K562 (cell line): Measurements from ENCODE around the gene COL28A1.

ENCODE experiments used
- CREM ChIP-seq: IDR thresholded peaks from 2 replicates; pipeline ENCODE4 v1.6.1; 2014; ENCODE audit warnings: antibody characterized with exemption, low read depth
- CTCF ChIP-seq, 3 experiments: IDR thresholded peaks in 2 of 3; conservative IDR thresholded peaks in 1 of 3; 2 replicates each; pipeline ENCODE4 v1.5.1; 2011 to 2012; ENCODE audit warnings: low read length in 3 of 3, mild to moderate bottlenecking in 3 of 3, control low read depth in 2 of 3, improper control_type of control experiment in 1 of 3, inconsistent platforms in 1 of 3, low read depth in 1 of 3, mixed read lengths in 1 of 3, moderate library complexity in 1 of 3; ENCODE audit not compliant: insufficient read depth in 2 of 3
- E2F5 ChIP-seq: sonication (generic); formaldehyde crosslinking; IDR thresholded peaks from 2 replicates; pipeline ENCODE4 v1.8.0; 2022; ENCODE audit warnings: mild to moderate bottlenecking, missing genetic modification reagents
- REST ChIP-seq, 2 experiments: fragments of 450-650 bp; formaldehyde crosslinking in 1 of 2; IDR thresholded peaks; 2 replicates each; pipeline versions ENCODE4 v1.4.0 to v1.6.1; 2014 to 2020; ENCODE audit warnings: mild to moderate bottlenecking in 2 of 2, borderline replicate concordance in 1 of 2, low read depth in 1 of 2
- SRF ChIP-seq, 2 experiments: fragments of 250-450, 450-650 bp in 1 of 2; sonication (Bioruptor Pico) in 1 of 2; sonication (generic) in 1 of 2; formaldehyde crosslinking; IDR thresholded peaks; 2 replicates each; pipeline versions ENCODE4 v1.5.0 to v1.5.1; 2020 to 2022; ENCODE audit warnings: mild to moderate bottlenecking in 1 of 2, missing genetic modification reagents in 1 of 2
- ZBTB5 ChIP-seq: fragments of 450-650 bp; IDR thresholded peaks from 2 replicates; pipeline ENCODE4 v1.6.1; 2017; ENCODE audit warnings: antibody characterized with exemption
- ZNF140 ChIP-seq: fragments of 250-450 bp; sonication (Bioruptor Pico); IDR thresholded peaks from 2 replicates; pipeline ENCODE4 v1.8.0; 2021; ENCODE audit warnings: moderate library complexity, mild to moderate bottlenecking, inconsistent platforms
- ZNF280B ChIP-seq: fragments of 250-450 bp; sonication (Bioruptor Pico); IDR thresholded peaks from 2 replicates; pipeline ENCODE4 v1.5.1; 2021; ENCODE audit warnings: mild to moderate bottlenecking
- ZNF282 ChIP-seq: sonication (generic); formaldehyde crosslinking; IDR thresholded peaks from 2 replicates; pipeline ENCODE4 v1.8.1; 2023; ENCODE audit warnings: missing genetic modification reagents
- ZNF384 ChIP-seq: IDR thresholded peaks from 2 replicates; pipeline ENCODE4 v1.6.1; 2012; ENCODE audit warnings: low read depth, low read length, improper control_type of control experiment
- ZNF696 ChIP-seq: fragments of 250-450 bp; sonication (Bioruptor Pico); conservative IDR thresholded peaks from 2 replicates; pipeline ENCODE4 v1.4.0; 2020; ENCODE audit warnings: mild to moderate bottlenecking, moderate library complexity
- ZNF699 ChIP-seq: fragments of 250-450 bp; sonication (Bioruptor Pico); IDR thresholded peaks from 2 replicates; pipeline ENCODE4 v1.8.0; 2021; ENCODE audit warnings: mild to moderate bottlenecking, moderate library complexity; ENCODE audit not compliant: insufficient replicate concordance

GRCh38 chr7:7568553-7568952, 32.9 kb upstream of the COL28A1 start:
- no peak for TF ChIP-seq ZNF384
- no peak for TF ChIP-seq CTCF (IDR thresholded peaks at IDR 0.05 in 2 of 3, conservative IDR thresholded peaks at IDR 0.05 in 1 of 3; ENCODE audit: insufficient read depth in 2 of 3, low read depth in 1 of 3, low read length in 3 of 3)
- TF ChIP-seq ZNF280B (CRISPR knock-in tag), result no peak
- no peak for TF ChIP-seq ZBTB5
- no peak for TF ChIP-seq CREM
- no peak for TF ChIP-seq ZNF282 (CRISPR knock-in tag)
- no peak for TF ChIP-seq REST (IDR thresholded peaks at IDR 0.05; ENCODE audit: borderline replicate concordance)
- TF ChIP-seq REST (CRISPR knock-in tag; IDR thresholded peaks at IDR 0.05; ENCODE audit: low read depth), result no peak
- TF ChIP-seq SRF (CRISPR knock-in tag; IDR thresholded peaks at IDR 0.05), result no peak
- no peak for TF ChIP-seq E2F5 (CRISPR knock-in tag)
- TF ChIP-seq ZNF140, result no peak
- no peak for TF ChIP-seq ZNF699 (CRISPR knock-in tag)
- no peak for TF ChIP-seq ZNF696 (CRISPR knock-in tag)
